HepG2 (cell line): Measurements from ENCODE around the gene APBA1. TPM values are rescaled to one million over a fixed set of nuclear protein-coding genes. Genes with fewer than 3 reads are reported as not detected.
A peak's percentile ranks its signal among the peaks of the same experiment; 100 is the strongest.

Experiments
- AHR ChIP-seq: IDR thresholded peaks from 2 replicates; pipeline ENCODE4 v1.6.1; 2018; ENCODE audit warnings: missing genetic modification reagents, missing compliant biosample characterization
- CREM ChIP-seq, 2 experiments: sonication (generic) in 1 of 2; formaldehyde crosslinking in 1 of 2; IDR thresholded peaks; 2 replicates each; pipeline versions ENCODE4 v1.4.0 to v1.6.1; 2016 to 2020; ENCODE audit warnings: antibody characterized with exemption in 1 of 2, mild to moderate bottlenecking in 1 of 2, missing genetic modification reagents in 1 of 2
- CTCF ChIP-seq: sonication (generic); formaldehyde crosslinking; IDR thresholded peaks from 2 replicates; pipeline ENCODE4 v1.5.0; 2020; ENCODE audit warnings: mild to moderate bottlenecking, missing genetic modification reagents, moderate library complexity
- DMAP1 ChIP-seq: IDR thresholded peaks from 2 replicates; pipeline ENCODE4 v1.6.1; 2016
- FOXK2 ChIP-seq: fragments of 450-650 bp; IDR thresholded peaks from 2 replicates; pipeline ENCODE4 v1.6.1; 2016
- GATAD1 ChIP-seq: IDR thresholded peaks from 2 replicates; pipeline ENCODE4 v1.6.1; 2016; ENCODE audit warnings: missing genetic modification reagents, missing compliant biosample characterization
- GFI1 ChIP-seq: sonication (generic); formaldehyde crosslinking; IDR thresholded peaks from 2 replicates; pipeline ENCODE4 v1.5.0; 2020; ENCODE audit warnings: missing genetic modification reagents, mild to moderate bottlenecking, borderline replicate concordance
- IRX3 ChIP-seq: sonication (generic); formaldehyde crosslinking; IDR thresholded peaks from 2 replicates; pipeline ENCODE4 v1.8.1; 2023; ENCODE audit warnings: mild to moderate bottlenecking, low read depth, missing genetic modification reagents, borderline replicate concordance
- KLF11 ChIP-seq: IDR thresholded peaks from 2 replicates; pipeline ENCODE4 v1.6.1; 2016; ENCODE audit warnings: missing compliant biosample characterization
- KLF16 ChIP-seq, 2 experiments: sonication (generic) in 1 of 2; formaldehyde crosslinking in 1 of 2; IDR thresholded peaks; 2 replicates each; pipeline versions ENCODE4 v1.6.1 to v1.8.0; 2016 to 2023; ENCODE audit warnings: missing genetic modification reagents in 2 of 2, missing compliant biosample characterization in 1 of 2
- MAX ChIP-seq: IDR thresholded peaks from 2 replicates; pipeline ENCODE4 v1.6.1; 2012; ENCODE audit warnings: inconsistent platforms
- MTERF4 ChIP-seq: sonication (generic); formaldehyde crosslinking; IDR thresholded peaks from 2 replicates; pipeline ENCODE4 v1.8.0; 2023; ENCODE audit warnings: mild to moderate bottlenecking, missing genetic modification reagents
- NFIC ChIP-seq: IDR thresholded peaks from 2 replicates; pipeline ENCODE4 v1.6.1; 2012; ENCODE audit warnings: mild to moderate bottlenecking, low read length, inconsistent platforms
- RFX1 ChIP-seq: fragments of 450-650 bp; IDR thresholded peaks from 2 replicates; pipeline ENCODE4 v1.6.1; 2017
- RFX5 ChIP-seq: IDR thresholded peaks from 2 replicates; pipeline ENCODE4 v1.6.1; 2011; ENCODE audit warnings: low read depth, low read length, improper control_type of control experiment
- ZBTB33 ChIP-seq: sonication (generic); formaldehyde crosslinking; IDR thresholded peaks from 2 replicates; pipeline ENCODE4 v1.4.0; 2020; ENCODE audit warnings: missing genetic modification reagents
- ZMYM4 ChIP-seq: sonication (generic); formaldehyde crosslinking; IDR thresholded peaks from 2 replicates; pipeline ENCODE4 v1.8.1; 2023; ENCODE audit warnings: mild to moderate bottlenecking, missing genetic modification reagents
- ZNF17 ChIP-seq: sonication (generic); formaldehyde crosslinking; IDR thresholded peaks from 2 replicates; pipeline ENCODE4 v1.5.0; 2020; ENCODE audit warnings: mild to moderate bottlenecking, missing genetic modification reagents
- ZNF232 ChIP-seq: sonication (generic); formaldehyde crosslinking; IDR thresholded peaks from 2 replicates; pipeline ENCODE4 v1.4.0; 2020; ENCODE audit warnings: missing genetic modification reagents, borderline replicate concordance
- ZNF264 ChIP-seq: sonication (generic); formaldehyde crosslinking; IDR thresholded peaks from 2 replicates; pipeline ENCODE4 v1.4.0; 2020; ENCODE audit warnings: missing genetic modification reagents
- ZNF282 ChIP-seq: fragments of 450-650 bp; IDR thresholded peaks from 2 replicates; pipeline ENCODE4 v1.6.1; 2018; ENCODE audit not compliant: partially characterized antibody
- ZNF292 ChIP-seq: sonication (generic); formaldehyde crosslinking; IDR thresholded peaks from 2 replicates; pipeline ENCODE4 v1.8.1; 2022; ENCODE audit warnings: mild to moderate bottlenecking, low read depth, missing genetic modification reagents, borderline replicate concordance
- ZNF331 ChIP-seq: sonication (generic); formaldehyde crosslinking; IDR thresholded peaks from 2 replicates; pipeline ENCODE4 v1.4.0; 2020; ENCODE audit warnings: missing genetic modification reagents
- ZNF441 ChIP-seq: sonication (generic); formaldehyde crosslinking; IDR thresholded peaks from 2 replicates; pipeline ENCODE4 v1.7.0; 2021; ENCODE audit warnings: missing genetic modification reagents, borderline replicate concordance
- ZNF543 ChIP-seq: sonication (generic); formaldehyde crosslinking; IDR thresholded peaks from 2 replicates; pipeline ENCODE4 v1.4.0; 2020; ENCODE audit warnings: mild to moderate bottlenecking, missing genetic modification reagents
- ZNF562 ChIP-seq: sonication (generic); formaldehyde crosslinking; IDR thresholded peaks from 2 replicates; pipeline ENCODE4 v1.8.0; 2022; ENCODE audit warnings: missing genetic modification reagents, borderline replicate concordance
- ZNF563 ChIP-seq: sonication (generic); formaldehyde crosslinking; IDR thresholded peaks from 2 replicates; pipeline ENCODE4 v1.8.0; 2022; ENCODE audit warnings: mild to moderate bottlenecking, moderate library complexity, missing genetic modification reagents
- ZNF605 ChIP-seq: sonication (generic); formaldehyde crosslinking; IDR thresholded peaks from 2 replicates; pipeline ENCODE4 v1.8.0; 2022; ENCODE audit warnings: mild to moderate bottlenecking, missing genetic modification reagents
- ZNF768 ChIP-seq: sonication (generic); formaldehyde crosslinking; IDR thresholded peaks from 2 replicates; pipeline ENCODE4 v1.4.0; 2020; ENCODE audit warnings: missing genetic modification reagents
- polyA plus RNA-seq, 8 experiments: library from polyadenylated mRNA; depleted of rRNA in 3 of 8; stranded (reverse) in 7 of 8; unstranded in 1 of 8; fragments of >200 nt; fragmentation: Illumina TruSeq in 4 of 8; extraction: Trizol in 4 of 8; gene quantifications; 2 replicates each; pipeline versions ENCODE4 v1.2.1 to v1.2.3, GENCODE V29; 2011 to 2016; ENCODE audit warnings: low read depth in 4 of 8, missing spikeins in 1 of 8, mixed read lengths in 1 of 8; ENCODE audit not compliant: insufficient read depth in 1 of 8
- total RNA-seq, 5 experiments: library from RNA; depleted of rRNA; stranded (reverse); fragments of >200 nt; fragmentation: Illumina TruSeq; extraction: Trizol; gene quantifications; 2 replicates each; pipeline ENCODE4 v1.2.3, GENCODE V29; 2016; ENCODE audit warnings: low read depth in 1 of 5

The APBA1 gene
- total and polyA plus RNA-seq, 2 of the 13 experiments (the other 11 are each of a cell fraction or from before 2014, with no cell fraction given), result 0.15 TPM; not detected in 1

GRCh38 chr9:69519470-69520240, 152.5 kb downstream of the APBA1 start (continued):
- TF ChIP-seq CTCF, result no peak
- TF ChIP-seq ZNF292 (CRISPR knock-in tag), result no peak
- TF ChIP-seq RFX1, result no peak
- no peak for TF ChIP-seq AHR (CRISPR knock-in tag)
- no peak for TF ChIP-seq FOXK2
- no peak; the same call in 1 of the 2 replicates for TF ChIP-seq DMAP1
- TF ChIP-seq ZNF605 (CRISPR knock-in tag), result no peak
- TF ChIP-seq GATAD1 (CRISPR knock-in tag), result no peak
- no peak for TF ChIP-seq ZNF264 (CRISPR knock-in tag)
- TF ChIP-seq ZNF543, result no peak
- no peak for TF ChIP-seq ZNF282
- peak in 1 of 2 experiments; percentile 61; a peak in 2 of 4 replicates for TF ChIP-seq KLF16 (CRISPR knock-in tag; IDR thresholded peaks at IDR 0.05)
- TF ChIP-seq ZBTB33, result no peak
- peak; percentile 69; the same call in 1 of the 2 replicates for TF ChIP-seq CREM (IDR thresholded peaks at IDR 0.05)
- TF ChIP-seq CREM (CRISPR knock-in tag; IDR thresholded peaks at IDR 0.05), result no peak
- 0 out of 2 replicates have a peak, but pooled peaks have one; percentile 21 for TF ChIP-seq ZMYM4 (CRISPR knock-in tag)
- TF ChIP-seq MTERF4, result no peak
- TF ChIP-seq GFI1 (CRISPR knock-in tag), result peak; percentile 38; the same call in 1 of the 2 replicates
- TF ChIP-seq ZNF562, result no peak
- no peak for TF ChIP-seq ZNF17
- peak; percentile 73; the same call in 1 of the 2 replicates for TF ChIP-seq NFIC
- no peak for TF ChIP-seq ZNF768 (CRISPR knock-in tag)
- TF ChIP-seq ZNF441 (CRISPR knock-in tag), result no peak
- peak; percentile 39; the same call in 1 of the 2 replicates for TF ChIP-seq ZNF331 (CRISPR knock-in tag)
- TF ChIP-seq RFX5, result no peak
- TF ChIP-seq ZNF232, result no peak
- TF ChIP-seq MAX, result no peak
- no peak for TF ChIP-seq KLF11 (CRISPR knock-in tag)
- no peak for TF ChIP-seq ZNF563 (CRISPR knock-in tag)
- no peak for TF ChIP-seq IRX3 (CRISPR knock-in tag)
